Measurements from ENCODE around the gene RGS8. TPM values are rescaled to one million over a fixed set of nuclear protein-coding genes. Genes with fewer than 3 reads are reported as not detected.

RGS8 gene
- total and polyA plus RNA-seq, 2 donors from 2014 or later: not detected

- no peak for TF ChIP-seq CTCF (IDR thresholded peaks at IDR 0.05; ENCODE audit: borderline replicate concordance, extremely low read depth, insufficient read depth)
- Histone ChIP-seq H3K27ac (ENCODE audit: low read depth in 2 of 2, low read length in 2 of 2) (no peak overlapping the region), H3K9me3 (ENCODE audit: control insufficient read depth in 2 of 3, insufficient read depth in 1 of 3, low read length in 3 of 3) (no peaks in the 10 kb centered on the region), H3K9ac (ENCODE audit: low read length in 3 of 3) (no peak overlapping the region), H3K4me3 (ENCODE audit: low read length in 3 of 3) (no peak overlapping the region), H3K27me3 (ENCODE audit: control insufficient read depth, insufficient read depth, low read length) (no peaks in the 10 kb centered on the region), H3K4me1 (ENCODE audit: control insufficient read depth in 2 of 3, insufficient read depth in 2 of 3, low read depth in 1 of 3, low read length in 3 of 3) (no peaks in the 10 kb centered on the region), H3K36me3 (ENCODE audit: control insufficient read depth in 2 of 3, insufficient read depth in 3 of 3, low read length in 3 of 3) (no peaks in the 10 kb centered on the region)
- intact Hi-C loops (cut with DNase I): no loop called here
- FAIRE-seq (no peak), DNase-seq (no peak)
Measured at GRCh38 chr1:182650678-182651338, 33.6 kb downstream of the RGS8 start.

- intact Hi-C loops (cut with DNase I): no loop called here
- Histone ChIP-seq H3K9ac (ENCODE audit: low read length in 3 of 3) (no peak overlapping the region), H3K27ac (ENCODE audit: low read depth in 2 of 2, low read length in 2 of 2) (no peak overlapping the region), H3K9me3 (ENCODE audit: control insufficient read depth in 2 of 3, insufficient read depth in 1 of 3, low read length in 3 of 3) (no peaks in the 10 kb centered on the region), H3K27me3 (ENCODE audit: control insufficient read depth, insufficient read depth, low read length) (no peaks in the 10 kb centered on the region), H3K4me1 (ENCODE audit: control insufficient read depth in 2 of 3, insufficient read depth in 2 of 3, low read depth in 1 of 3, low read length in 3 of 3) (no peaks in the 10 kb centered on the region), H3K4me3 (ENCODE audit: low read length in 3 of 3) (no peak overlapping the region), H3K36me3 (ENCODE audit: control insufficient read depth in 2 of 3, insufficient read depth in 3 of 3, low read length in 3 of 3) (no peaks in the 10 kb centered on the region)
- no peak for TF ChIP-seq CTCF (IDR thresholded peaks at IDR 0.05; ENCODE audit: borderline replicate concordance, extremely low read depth, insufficient read depth)
- DNase-seq (no peak), FAIRE-seq (no peak)
Measured at GRCh38 chr1:182649041-182649440, 35.3 kb downstream of the RGS8 start.

- no peaks in the 10 kb centered on the region for H3K9me3 ChIP-seq (ENCODE audit: control insufficient read depth in 2 of 3, insufficient read depth in 1 of 3, low read length in 3 of 3)
- FAIRE-seq (no peak), DNase-seq (no peak)
- H3K36me3 ChIP-seq (ENCODE audit: control insufficient read depth in 2 of 3, insufficient read depth in 3 of 3, low read length in 3 of 3): no peaks in the 10 kb centered on the region
- no peak overlapping the region for H3K27ac ChIP-seq (ENCODE audit: low read depth in 2 of 2, low read length in 2 of 2)
- no peaks in the 10 kb centered on the region for H3K4me1 ChIP-seq (ENCODE audit: control insufficient read depth in 2 of 3, insufficient read depth in 2 of 3, low read depth in 1 of 3, low read length in 3 of 3)
- no peaks in the 10 kb centered on the region for H3K27me3 ChIP-seq (ENCODE audit: control insufficient read depth, insufficient read depth, low read length)
- no peak overlapping the region for H3K4me3 ChIP-seq (ENCODE audit: low read length in 3 of 3)
- no peak overlapping the region for H3K9ac ChIP-seq (ENCODE audit: low read length in 3 of 3)
- no peak for TF ChIP-seq CTCF (IDR thresholded peaks at IDR 0.05; ENCODE audit: borderline replicate concordance, extremely low read depth, insufficient read depth)
- intact Hi-C loops (cut with DNase I): no loop called here
Measured at GRCh38 chr1:182646739-182647138, 37.6 kb downstream of the RGS8 start.

GRCh38 chr1:182644886-182645285 lies 39.5 kb downstream of the RGS8 start:
- TF ChIP-seq CTCF (IDR thresholded peaks at IDR 0.05; ENCODE audit: borderline replicate concordance, extremely low read depth, insufficient read depth): no peak
- Histone ChIP-seq H3K27ac (ENCODE audit: low read depth in 2 of 2, low read length in 2 of 2) (no peak overlapping the region), H3K27me3 (ENCODE audit: control insufficient read depth, insufficient read depth, low read length) (no peaks in the 10 kb centered on the region), H3K4me3 (ENCODE audit: low read length in 3 of 3) (no peak overlapping the region), H3K9ac (ENCODE audit: low read length in 3 of 3) (no peak overlapping the region), H3K4me1 (ENCODE audit: control insufficient read depth in 2 of 3, insufficient read depth in 2 of 3, low read depth in 1 of 3, low read length in 3 of 3) (no peaks in the 10 kb centered on the region), H3K9me3 (ENCODE audit: control insufficient read depth in 2 of 3, insufficient read depth in 1 of 3, low read length in 3 of 3) (no peaks in the 10 kb centered on the region), H3K36me3 (ENCODE audit: control insufficient read depth in 2 of 3, insufficient read depth in 3 of 3, low read length in 3 of 3) (no peaks in the 10 kb centered on the region)
- DNase-seq: peak in 1 of 5 donors; percentile 13
- FAIRE-seq: no peak
- intact Hi-C loops (cut with DNase I): no loop called here

Data from kidney (tissue), 14 donors.